GM23338 (cell line): ENCODE results near the gene CENPS. TPM values are rescaled to one million over a fixed set of nuclear protein-coding genes. Genes with fewer than 3 reads are reported as not detected.

Experiments
- ATAC-seq: fragments of 200-7000 bp; cut with Tn5 transposase; 3 replicates; pipeline ENCODE4 v1.9.1; 2020
- DNase-seq: peaks from one replicate; pipeline ENCODE4 v3.0.0-alpha.2; 2015; ENCODE audit warnings: low spot score
- H2AFZ ChIP-seq: fragments of 200-600 bp; sonication (generic); 2 replicates; pipeline ENCODE4 v1.8.0; 2016; ENCODE audit warnings: antibody characterized with exemption, mild to moderate bottlenecking, moderate library complexity
- H3F3A ChIP-seq: fragments of 200-600 bp; sonication (generic); replicated peaks from 2 replicates; pipeline ENCODE4 v1.8.0; 2017; ENCODE audit warnings: antibody characterized with exemption, mixed run types, low read depth
- H3K27ac ChIP-seq: fragments of 200-600 bp; sonication (generic); 2 replicates; pipeline ENCODE4 v1.6.1; 2016; ENCODE audit warnings: low read depth
- H3K27me3 ChIP-seq: fragments of 200-600 bp; sonication (generic); 2 replicates; pipeline ENCODE4 v1.8.0; 2016; ENCODE audit warnings: mild to moderate bottlenecking, mixed run types, moderate library complexity; ENCODE audit not compliant: insufficient read depth
- H3K36me3 ChIP-seq: fragments of 200-600 bp; sonication (generic); 2 replicates; pipeline ENCODE4 v1.8.0; 2016; ENCODE audit warnings: mild to moderate bottlenecking; ENCODE audit not compliant: insufficient read depth
- H3K4me1 ChIP-seq: fragments of 200-600 bp; sonication (generic); 2 replicates; pipeline ENCODE4 v1.8.0; 2016; ENCODE audit warnings: mild to moderate bottlenecking, moderate library complexity; ENCODE audit not compliant: insufficient read depth
- H3K4me2 ChIP-seq: fragments of 200-600 bp; sonication (generic); 2 replicates; pipeline ENCODE4 v1.7.1; 2017; ENCODE audit warnings: mixed run types
- H3K4me3 ChIP-seq: fragments of 200-600 bp; sonication (generic); 2 replicates; pipeline ENCODE4 v1.6.1; 2016; ENCODE audit warnings: mixed run types
- H3K79me2 ChIP-seq: fragments of 200-600 bp; sonication (generic); replicated peaks from 2 replicates; pipeline ENCODE4 v1.8.0; 2017; ENCODE audit warnings: mild to moderate bottlenecking; ENCODE audit not compliant: insufficient read depth
- H3K9me2 ChIP-seq: fragments of 200-600 bp; sonication (generic); 2 replicates; pipeline ENCODE4 v1.8.0; 2017; ENCODE audit not compliant: insufficient read depth
- H4K20me1 ChIP-seq: fragments of 200-600 bp; sonication (generic); replicated peaks from 2 replicates; pipeline ENCODE4 v1.8.0; 2017; ENCODE audit warnings: mild to moderate bottlenecking; ENCODE audit not compliant: insufficient read depth
- H3K27ac Mint-ChIP-seq: 2 replicates; pipeline ENCODE4 v1.8.0; 2020; ENCODE audit warnings: inconsistent platforms, mild to moderate bottlenecking, moderate library complexity, mixed read lengths
- H3K27me3 Mint-ChIP-seq: 3 replicates; pipeline ENCODE4 v1.8.0; 2022; ENCODE audit warnings: low read depth, mild to moderate bottlenecking, moderate library complexity, mixed read lengths, inconsistent platforms; ENCODE audit not compliant: insufficient read depth, poor library complexity
- H3K36me3 Mint-ChIP-seq: 3 replicates; pipeline ENCODE4 v1.8.0; 2021; ENCODE audit warnings: low read depth, mild to moderate bottlenecking, inconsistent platforms, moderate library complexity, mixed read lengths
- H3K4me1 Mint-ChIP-seq: 3 replicates; pipeline ENCODE4 v1.8.0; 2020; ENCODE audit warnings: mild to moderate bottlenecking, inconsistent platforms, mixed read lengths
- H3K4me3 Mint-ChIP-seq: 3 replicates; pipeline ENCODE4 v1.8.0; 2021; ENCODE audit warnings: moderate library complexity, mild to moderate bottlenecking, inconsistent platforms, mixed read lengths
- H3K9me3 Mint-ChIP-seq: 3 replicates; pipeline ENCODE4 v1.8.0; 2020; ENCODE audit warnings: moderate library complexity, mild to moderate bottlenecking, inconsistent platforms, mixed read lengths
- ZNF114 ChIP-seq: fragments of 250-450 bp; sonication (Bioruptor Pico); IDR thresholded peaks from 2 replicates; pipeline ENCODE4 v1.5.0; 2020; ENCODE audit warnings: mild to moderate bottlenecking, moderate library complexity
- ZNF462 ChIP-seq: fragments of 250-450 bp; sonication (Bioruptor Pico); IDR thresholded peaks from 2 replicates; pipeline ENCODE4 v1.5.0; 2020; ENCODE audit warnings: mild to moderate bottlenecking, moderate library complexity
- polyA plus RNA-seq: library from polyadenylated mRNA; unstranded; fragments of >200 nt; fragmentation: Nextera tagmentation; extraction: Ambion mirVana; gene quantifications from 2 replicates; pipeline ENCODE4 v1.2.1, GENCODE V29; 2016
- total RNA-seq: library from RNA; depleted of rRNA; stranded (reverse); fragments of >200 nt; shearing (Covaris generic); gene quantifications from 2 replicates; pipeline ENCODE4 v1.2.3, GENCODE V29; 2014
- TF ChIP-seq, protein P1 (sequence below): IDR thresholded peaks from one replicate; pipeline ENCODE4 v1.6.1; 2018; ENCODE audit warnings: antibody characterized with exemption; ENCODE audit not compliant: unreplicated experiment

CENPS gene
- total and polyA plus RNA-seq, 2 experiments from 2014 or later: 4.7 to 31.3 TPM

GRCh38 chr1:10428984-10429383, 1.2 kb upstream of the CENPS start (continued):
- TF ChIP-seq ZNF462 (CRISPR knock-in tag): no peak
- TF ChIP-seq ZNF114 (CRISPR knock-in tag): no peak

- H2AFZ ChIP-seq: peak overlapping the region; percentile 91
- H3K79me2 ChIP-seq: no peaks in the 10 kb centered on the region; the same call in 1 of the 2 replicates
- H3K27me3 Mint-ChIP-seq: peaks cover 14% of the 10 kb centered on the region
- H3F3A ChIP-seq: peaks cover 13% of the 10 kb centered on the region
- H3K4me3 ChIP-seq: peak overlapping the region; percentile 82
- ATAC-seq: 0 out of 3 replicates have a peak, but pooled peaks have one; percentile 1
- no peak overlapping the region for H3K27ac ChIP-seq
- no peaks in the 10 kb centered on the region for H3K9me3 Mint-ChIP-seq
- H3K4me1 ChIP-seq: no peaks in the 10 kb centered on the region
- no peak for DNase-seq
- no peaks in the 10 kb centered on the region for H3K27me3 ChIP-seq
- H3K36me3 Mint-ChIP-seq: peaks cover 6% of the 10 kb centered on the region; the same call in 2 of the 3 replicates
- no peaks in the 10 kb centered on the region for H3K36me3 ChIP-seq
- no peaks in the 10 kb centered on the region for H3K9me2 ChIP-seq
- H3K4me2 ChIP-seq: peak overlapping the region; percentile 83
- peak overlapping the region; percentile 87 for H3K4me3 Mint-ChIP-seq
- peak overlapping the region; percentile 77 for H3K27ac Mint-ChIP-seq
- H3K4me1 Mint-ChIP-seq: peaks cover 16% of the 10 kb centered on the region
- H4K20me1 ChIP-seq: no peaks in the 10 kb centered on the region
- TF ChIP-seq, protein P1, sequence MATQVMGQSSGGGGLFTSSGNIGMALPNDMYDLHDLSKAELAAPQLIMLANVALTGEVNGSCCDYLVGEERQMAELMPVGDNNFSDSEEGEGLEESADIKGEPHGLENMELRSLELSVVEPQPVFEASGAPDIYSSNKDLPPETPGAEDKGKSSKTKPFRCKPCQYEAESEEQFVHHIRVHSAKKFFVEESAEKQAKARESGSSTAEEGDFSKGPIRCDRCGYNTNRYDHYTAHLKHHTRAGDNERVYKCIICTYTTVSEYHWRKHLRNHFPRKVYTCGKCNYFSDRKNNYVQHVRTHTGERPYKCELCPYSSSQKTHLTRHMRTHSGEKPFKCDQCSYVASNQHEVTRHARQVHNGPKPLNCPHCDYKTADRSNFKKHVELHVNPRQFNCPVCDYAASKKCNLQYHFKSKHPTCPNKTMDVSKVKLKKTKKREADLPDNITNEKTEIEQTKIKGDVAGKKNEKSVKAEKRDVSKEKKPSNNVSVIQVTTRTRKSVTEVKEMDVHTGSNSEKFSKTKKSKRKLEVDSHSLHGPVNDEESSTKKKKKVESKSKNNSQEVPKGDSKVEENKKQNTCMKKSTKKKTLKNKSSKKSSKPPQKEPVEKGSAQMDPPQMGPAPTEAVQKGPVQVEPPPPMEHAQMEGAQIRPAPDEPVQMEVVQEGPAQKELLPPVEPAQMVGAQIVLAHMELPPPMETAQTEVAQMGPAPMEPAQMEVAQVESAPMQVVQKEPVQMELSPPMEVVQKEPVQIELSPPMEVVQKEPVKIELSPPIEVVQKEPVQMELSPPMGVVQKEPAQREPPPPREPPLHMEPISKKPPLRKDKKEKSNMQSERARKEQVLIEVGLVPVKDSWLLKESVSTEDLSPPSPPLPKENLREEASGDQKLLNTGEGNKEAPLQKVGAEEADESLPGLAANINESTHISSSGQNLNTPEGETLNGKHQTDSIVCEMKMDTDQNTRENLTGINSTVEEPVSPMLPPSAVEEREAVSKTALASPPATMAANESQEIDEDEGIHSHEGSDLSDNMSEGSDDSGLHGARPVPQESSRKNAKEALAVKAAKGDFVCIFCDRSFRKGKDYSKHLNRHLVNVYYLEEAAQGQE: no peak
- no peak for TF ChIP-seq ZNF462 (CRISPR knock-in tag)
Measured at GRCh38 chr1:10429868-10430215, 391 bp upstream of the CENPS start.
